Neural cell (in vitro differentiated cells): ENCODE data around the gene PVALEF. TPM values are rescaled to one million over a fixed set of nuclear protein-coding genes. Genes with fewer than 3 reads are reported as not detected.

Source experiments
- H2AFZ ChIP-seq: fragments of 200-600, 300-800 bp; sonication (generic), shearing (Covaris generic); 2 replicates; pipeline ENCODE4 v1.6.0; 2014; ENCODE audit warnings: low read depth, mild to moderate bottlenecking, antibody characterized with exemption, low read length, moderate library complexity
- H3F3A ChIP-seq: fragments of 200-600 bp; shearing (Covaris generic); 2 replicates; pipeline ENCODE4 v1.6.1; 2016; ENCODE audit warnings: mild to moderate bottlenecking, moderate library complexity, mixed read lengths, antibody characterized with exemption, low read length; ENCODE audit not compliant: insufficient read depth, poor library complexity, severe bottlenecking
- H3K27ac ChIP-seq: fragments of 200-600, 300-800 bp; sonication (generic), shearing (Covaris generic); 2 replicates; pipeline ENCODE4 v1.5.1; 2014; ENCODE audit warnings: mild to moderate bottlenecking, low read length, moderate library complexity
- H3K27me3 ChIP-seq: fragments of 300-800, 200-600 bp; sonication (generic), shearing (Covaris generic); 2 replicates; pipeline ENCODE4 v1.6.0; 2014; ENCODE audit warnings: mild to moderate bottlenecking, low read depth, low read length, moderate library complexity; ENCODE audit not compliant: insufficient read depth
- H3K36me3 ChIP-seq: fragments of 300-800, 200-600 bp; sonication (generic), shearing (Covaris generic); 2 replicates; pipeline ENCODE4 v1.5.1; 2014; ENCODE audit warnings: mild to moderate bottlenecking, antibody characterized with exemption, low read length, moderate library complexity; ENCODE audit not compliant: insufficient read depth
- H3K4me2 ChIP-seq: fragments of 300-800, 200-600 bp; sonication (generic), shearing (Covaris generic); 2 replicates; pipeline ENCODE4 v1.6.0; 2014; ENCODE audit warnings: mild to moderate bottlenecking, low read length
- H3K4me3 ChIP-seq: fragments of 300-800, 200-600 bp; sonication (generic), shearing (Covaris generic); 2 replicates; pipeline ENCODE4 v1.5.1; 2014; ENCODE audit warnings: mild to moderate bottlenecking, low read length, moderate library complexity
- H3K79me2 ChIP-seq: fragments of 200-600 bp; shearing (Covaris generic); replicated peaks from 2 replicates; pipeline ENCODE4 v1.6.0; 2014; ENCODE audit warnings: mild to moderate bottlenecking, low read length, moderate library complexity; ENCODE audit not compliant: insufficient read depth
- H3K9ac ChIP-seq: fragments of 300-800, 200-600 bp; sonication (generic), shearing (Covaris generic); 2 replicates; pipeline ENCODE4 v1.6.1; 2016; ENCODE audit warnings: mild to moderate bottlenecking, low read length, mixed read lengths
- H3K9me2 ChIP-seq: fragments of 200-600 bp; shearing (Covaris generic); 2 replicates; pipeline ENCODE4 v1.6.1; 2016; ENCODE audit warnings: mild to moderate bottlenecking, low read length, mixed read lengths; ENCODE audit not compliant: insufficient read depth
- H3K9me3 ChIP-seq: fragments of 200-600, 300-800 bp; sonication (generic), shearing (Covaris generic); 2 replicates; pipeline ENCODE4 v1.6.1; 2016; ENCODE audit warnings: mild to moderate bottlenecking, mixed run types, low read length, moderate library complexity, mixed read lengths
- H4K20me1 ChIP-seq: fragments of 200-600 bp; shearing (Covaris generic); 2 replicates; pipeline ENCODE4 v1.6.1; 2016; ENCODE audit warnings: mild to moderate bottlenecking, mixed run types; ENCODE audit not compliant: insufficient read depth
- CTCF ChIP-seq: fragments of 450-650 bp; IDR thresholded peaks from 2 replicates; pipeline ENCODE4 v1.5.1; 2014; ENCODE audit warnings: antibody characterized with exemption, mild to moderate bottlenecking, moderate library complexity; ENCODE audit not compliant: poor library complexity, severe bottlenecking
- EP300 ChIP-seq: fragments of 450-650 bp; conservative IDR thresholded peaks from 2 replicates; pipeline ENCODE4 v1.6.1; 2014; ENCODE audit warnings: antibody characterized with exemption, mild to moderate bottlenecking, moderate library complexity; ENCODE audit not compliant: poor library complexity, severe bottlenecking
- EZH2 ChIP-seq: fragments of 200-600, 300-800 bp; shearing (Covaris generic), sonication (generic); IDR thresholded peaks from 2 replicates; pipeline ENCODE4 v1.6.1; 2014; ENCODE audit warnings: antibody characterized with exemption, low read length, borderline replicate concordance, mild to moderate bottlenecking; ENCODE audit not compliant: insufficient read depth, poor library complexity, severe bottlenecking
- MXI1 ChIP-seq: fragments of 450-650 bp; conservative IDR thresholded peaks from 2 replicates; pipeline ENCODE4 v1.6.1; 2014; ENCODE audit warnings: antibody characterized with exemption, mild to moderate bottlenecking; ENCODE audit not compliant: poor library complexity, severe bottlenecking
- POLR2AphosphoS5 ChIP-seq: IDR thresholded peaks from 2 replicates; pipeline ENCODE4 v1.6.1; 2012
- RAD21 ChIP-seq: fragments of 450-650 bp; conservative IDR thresholded peaks from 2 replicates; pipeline ENCODE4 v1.6.1; 2014; ENCODE audit warnings: antibody characterized with exemption, mild to moderate bottlenecking, moderate library complexity
- REST ChIP-seq: IDR thresholded peaks from 2 replicates; pipeline ENCODE4 v1.6.1; 2012; ENCODE audit warnings: borderline replicate concordance
- SMC3 ChIP-seq: fragments of 450-650 bp; conservative IDR thresholded peaks from 2 replicates; pipeline ENCODE4 v1.6.1; 2014; ENCODE audit warnings: antibody characterized with exemption, mild to moderate bottlenecking, moderate library complexity; ENCODE audit not compliant: poor library complexity
- TAF1 ChIP-seq: IDR thresholded peaks from 2 replicates; pipeline ENCODE4 v1.6.1; 2012; ENCODE audit warnings: low read depth
- polyA plus RNA-seq: library from polyadenylated mRNA; depleted of rRNA; stranded (reverse); fragments of >200 nt; gene quantifications from 2 replicates; pipeline ENCODE4 v1.2.3, GENCODE V29; 2014

The PVALEF gene
- polyA plus RNA-seq, 1 donor from 2014 or later, result not detected

GRCh38 chr17:81127526-81128177, 37.7 kb upstream of the PVALEF start:
- H3K27me3 ChIP-seq, result no peaks in the 10 kb centered on the region
- H3K9me2 ChIP-seq, result no peaks in the 10 kb centered on the region
- H3K9ac ChIP-seq, result no peak overlapping the region
- no peak overlapping the region for H3K4me2 ChIP-seq
- no peaks in the 10 kb centered on the region for H4K20me1 ChIP-seq
- no peak overlapping the region for H2AFZ ChIP-seq
- H3K9me3 ChIP-seq, result no peaks in the 10 kb centered on the region
- no peak for TF ChIP-seq REST
- TF ChIP-seq MXI1, result no peak
- no peak for TF ChIP-seq RAD21
- no peak for TF ChIP-seq CTCF
- no peak for TF ChIP-seq SMC3
- no peak for TF ChIP-seq EZH2
- no peak for TF ChIP-seq EP300
- TF ChIP-seq POLR2AphosphoS5, result no peak
- no peak overlapping the region for H3K27ac ChIP-seq
- no peaks in the 10 kb centered on the region for H3F3A ChIP-seq
- H3K4me3 ChIP-seq, result no peak overlapping the region
- no peaks in the 10 kb centered on the region for H3K36me3 ChIP-seq
- H3K79me2 ChIP-seq, result no peaks in the 10 kb centered on the region

GRCh38 chr17:81128338-81128737, 37.0 kb upstream of the PVALEF start:
- H3K4me3 ChIP-seq, result no peak overlapping the region
- no peaks in the 10 kb centered on the region for H4K20me1 ChIP-seq
- H3K9ac ChIP-seq, result no peak overlapping the region
- TF ChIP-seq EP300 (no peak), MXI1 (no peak), TAF1 (no peak), POLR2AphosphoS5 (no peak), EZH2 (no peak), REST (no peak), RAD21 (no peak), CTCF (no peak), SMC3 (no peak)
- no peak overlapping the region for H2AFZ ChIP-seq
- H3K27me3 ChIP-seq, result no peaks in the 10 kb centered on the region
- no peak overlapping the region for H3K4me2 ChIP-seq
- no peaks in the 10 kb centered on the region for H3F3A ChIP-seq
- no peaks in the 10 kb centered on the region for H3K9me2 ChIP-seq
- no peaks in the 10 kb centered on the region for H3K79me2 ChIP-seq
- H3K36me3 ChIP-seq, result no peaks in the 10 kb centered on the region
- H3K27ac ChIP-seq, result no peak overlapping the region
- no peaks in the 10 kb centered on the region for H3K9me3 ChIP-seq
